ENCODE data around the gene CPHXL2. TPM values are rescaled to one million over a fixed set of nuclear protein-coding genes. Genes with fewer than 3 reads are reported as not detected.

The CPHXL2 gene
- total RNA-seq (not detected in 2 replicates), polyA plus RNA-seq (0.70 TPM in 1 of 2 replicates, not detected in the other)

GRCh38 chr16:75676909-75677308 is at the start of gene CPHXL2:
Gene CPHXL2, minus strand, starts transcription at chr16:75677009. Its CDS starts 10 bp downstream, at chr16:75676999.
- no peaks in the 10 kb centered on the region for H3K9me3 ChIP-seq (ENCODE audit: low read depth)
- H3K27me3 ChIP-seq, result no peaks in the 10 kb centered on the region
- H3K4me1 ChIP-seq (ENCODE audit: low read depth), result peaks cover 8% of the 10 kb centered on the region
- DNase-seq (ENCODE audit: low read depth in 1 of 2, low spot score in 1 of 2), result peak in 1 of 2 donors; percentile 16
- peak within 1 kb of the TSS; percentile 70 for H3K27ac ChIP-seq
- TF ChIP-seq CTCF (IDR thresholded peaks at IDR 0.05; ENCODE audit: low read depth, low read length), result no peak
- H3K4me3 ChIP-seq, result no peak within 1 kb of the TSS
- no peaks in the 10 kb centered on the region for H3K36me3 ChIP-seq

- no peak within 1 kb of the TSS for H3K4me3 ChIP-seq
These were observed 49.6 kb upstream of the CPHXL2 start, which contains the start of gene CPHXL for GRCh38 chr16:75726390-75726789. Gene CPHXL, minus strand, starts transcription at chr16:75726490. Its CDS starts 48 bp downstream, at chr16:75726442.

GRCh38 chr16:75718452-75718851 is 41.6 kb upstream of the CPHXL2 start:
- Histone ChIP-seq H3K27me3 (no peaks in the 10 kb centered on the region), H3K4me1 (ENCODE audit: low read depth) (no peaks in the 10 kb centered on the region), H3K36me3 (no peaks in the 10 kb centered on the region), H3K27ac (no peak overlapping the region), H3K9me3 (ENCODE audit: low read depth) (no peaks in the 10 kb centered on the region), H3K4me3 (no peak overlapping the region)
- no peak for TF ChIP-seq CTCF (IDR thresholded peaks at IDR 0.05; ENCODE audit: low read depth, low read length)
- DNase-seq (ENCODE audit: low read depth in 1 of 2, low spot score in 1 of 2), result no peak

More at GRCh38 chr16:75726390-75726789, 49.6 kb upstream of the CPHXL2 start, which contains the start of gene CPHXL:
- H3K27me3 ChIP-seq, result no peaks in the 10 kb centered on the region
- no peaks in the 10 kb centered on the region for H3K4me1 ChIP-seq (ENCODE audit: low read depth)
- H3K27ac ChIP-seq, result no peak within 1 kb of the TSS
- no peak for TF ChIP-seq CTCF (IDR thresholded peaks at IDR 0.05; ENCODE audit: low read depth, low read length)
- no peak for DNase-seq (ENCODE audit: low read depth in 1 of 2, low spot score in 1 of 2)
- H3K36me3 ChIP-seq, result no peaks in the 10 kb centered on the region
- H3K9me3 ChIP-seq (ENCODE audit: low read depth), result no peaks in the 10 kb centered on the region

- Histone ChIP-seq H3K36me3 (no peaks in the 10 kb centered on the region), H3K4me3 (no peak overlapping the region), H3K27me3 (no peaks in the 10 kb centered on the region), H3K9me3 (ENCODE audit: low read depth) (no peaks in the 10 kb centered on the region), H3K4me1 (ENCODE audit: low read depth) (no peaks in the 10 kb centered on the region), H3K27ac (no peak overlapping the region)
- TF ChIP-seq CTCF (IDR thresholded peaks at IDR 0.05; ENCODE audit: low read depth, low read length), result no peak
- DNase-seq (ENCODE audit: low read depth in 1 of 2, low spot score in 1 of 2), result no peak
These were observed 37.9 kb upstream of the CPHXL2 start for GRCh38 chr16:75714661-75715060.

GRCh38 chr16:75710344-75710743 is 33.5 kb upstream of the CPHXL2 start:
- H3K4me3 ChIP-seq, result no peak overlapping the region
- DNase-seq (ENCODE audit: low read depth in 1 of 2, low spot score in 1 of 2), result no peak
- H3K27me3 ChIP-seq, result no peaks in the 10 kb centered on the region
- no peak for TF ChIP-seq CTCF (IDR thresholded peaks at IDR 0.05; ENCODE audit: low read depth, low read length)
- no peak overlapping the region for H3K27ac ChIP-seq
- no peaks in the 10 kb centered on the region for H3K36me3 ChIP-seq
- no peaks in the 10 kb centered on the region for H3K9me3 ChIP-seq (ENCODE audit: low read depth)
- no peaks in the 10 kb centered on the region for H3K4me1 ChIP-seq (ENCODE audit: low read depth)
